Measurements from ENCODE around the gene XRCC5. TPM values are rescaled to one million over a fixed set of nuclear protein-coding genes. Genes with fewer than 3 reads are reported as not detected.

The XRCC5 gene
- total RNA-seq, 1 experiment from 2014 or later = 424 TPM

- Histone ChIP-seq H3K9me3 (ENCODE audit: control insufficient read depth in 1 of 2, insufficient read depth in 1 of 2, low read depth in 1 of 2, low read length in 2 of 2) (no peaks in the 10 kb centered on the region), H3K27me3 (ENCODE audit: insufficient read depth, low read length) (no peaks in the 10 kb centered on the region), H3K4me1 (ENCODE audit: control insufficient read depth in 1 of 2, insufficient read depth in 2 of 2, low read length in 2 of 2) (peaks cover 0 to 37% of the 10 kb centered on the region in 2 experiments; a peak in 2 of 4 replicates), H3K79me2 (ENCODE audit: insufficient read depth, low read length) (no peaks in the 10 kb centered on the region), H2AFZ (ENCODE audit: low read depth, low read length, poor library complexity, severe bottlenecking) (no peak overlapping the region), H3K27ac (ENCODE audit: low read depth, low read length) (no peak overlapping the region), H3K36me3 (ENCODE audit: control insufficient read depth in 1 of 2, insufficient read depth in 2 of 2, low read length in 2 of 2) (no peaks in the 10 kb centered on the region), H3K9me2 (ENCODE audit: insufficient read depth) (no peaks in the 10 kb centered on the region), H3K9ac (ENCODE audit: low read length) (peak overlapping the region; percentile 28; the same call in 1 of the 2 replicates), H4K20me1 (ENCODE audit: insufficient read depth) (no peaks in the 10 kb centered on the region), H3K4me2 (ENCODE audit: low read length) (peak overlapping the region; percentile 59), H3K4me3 (replicated peaks in 1 of 2; ENCODE audit: low read depth in 1 of 2, low read length in 2 of 2) (peak overlapping the region in 1 of 2 experiments; percentile 26; a peak in 3 of 4 replicates)
- ChIA-PET POLR2A (no interaction called here), CTCF (interaction anchor here (1.1 kb wide), 1 partner anchor 66 kb away, joined by 5 read pairs; no protein-coding TSS in a partner anchor), RAD21 (ENCODE audit: low non-redundant PET in 1 of 2, low total read pairs in 2 of 2, uncharacterized antibody in 2 of 2, unreplicated experiment in 2 of 2) (no interaction called here)
- DNase-seq (ENCODE audit: low read depth, low spot score) (no peak), ATAC-seq (peak; percentile 12; the same call in 1 of the 2 replicates)
- 0 out of 2 replicates have a peak, but pooled peaks have one; percentile 32 for TF ChIP-seq JUND (IDR thresholded peaks at IDR 0.05)
- TF ChIP-seq POLR2AphosphoS5 (IDR thresholded peaks at IDR 0.05; ENCODE audit: low read depth, low read length) = no peak
- TF ChIP-seq SP1 (IDR thresholded peaks at IDR 0.05; ENCODE audit: low read depth) = peak; percentile 27; the same call in 1 of the 2 replicates
- peak; percentile 37 for TF ChIP-seq FOSL1 (IDR thresholded peaks at IDR 0.05; ENCODE audit: low read depth)
- intact Hi-C loops (cut with micrococcal nuclease) = no loop called here
- BruUV-seq (replicated peaks) = no TSS peak
These were observed 108.1 kb downstream of the XRCC5 start for GRCh38 chr2:216216951-216217903.

- BruUV-seq (replicated peaks) = no TSS peak
- Histone ChIP-seq H3K9me2 (ENCODE audit: insufficient read depth) (no peaks in the 10 kb centered on the region), H2AFZ (ENCODE audit: low read depth, low read length, poor library complexity, severe bottlenecking) (no peak overlapping the region), H3K9me3 (ENCODE audit: control insufficient read depth in 1 of 2, insufficient read depth in 1 of 2, low read depth in 1 of 2, low read length in 2 of 2) (no peaks in the 10 kb centered on the region), H3K9ac (ENCODE audit: low read length) (peak overlapping the region; percentile 28; the same call in 1 of the 2 replicates), H3K36me3 (ENCODE audit: control insufficient read depth in 1 of 2, insufficient read depth in 2 of 2, low read length in 2 of 2) (no peaks in the 10 kb centered on the region), H3K4me3 (replicated peaks in 1 of 2; ENCODE audit: low read depth in 1 of 2, low read length in 2 of 2) (peak overlapping the region in 1 of 2 experiments; percentile 26; a peak in 3 of 4 replicates), H3K27me3 (ENCODE audit: insufficient read depth, low read length) (no peaks in the 10 kb centered on the region), H3K4me2 (ENCODE audit: low read length) (peak overlapping the region; percentile 59), H4K20me1 (ENCODE audit: insufficient read depth) (no peaks in the 10 kb centered on the region), H3K4me1 (ENCODE audit: control insufficient read depth in 1 of 2, insufficient read depth in 2 of 2, low read length in 2 of 2) (peaks cover 0 to 44% of the 10 kb centered on the region in 2 experiments; a peak in 2 of 4 replicates), H3K27ac (ENCODE audit: low read depth, low read length) (no peak overlapping the region), H3K79me2 (ENCODE audit: insufficient read depth, low read length) (no peaks in the 10 kb centered on the region)
- DNase-seq (ENCODE audit: low read depth, low spot score) (no peak), ATAC-seq (no peak)
- RAD21 ChIA-PET (ENCODE audit: low non-redundant PET in 1 of 2, low total read pairs in 2 of 2, uncharacterized antibody in 2 of 2, unreplicated experiment in 2 of 2) = no interaction called here
- intact Hi-C loops (cut with micrococcal nuclease) = no loop called here
- POLR2A ChIA-PET = no interaction called here
- CTCF ChIA-PET = interaction anchor here (1.1 kb wide), 1 partner anchor 66 kb away, joined by 5 read pairs; no protein-coding TSS in a partner anchor
- TF ChIP-seq ZBTB33 (IDR thresholded peaks at IDR 0.05; ENCODE audit: extremely low read depth, insufficient replicate concordance, low read length) (no peak), TCF7L2 (IDR thresholded peaks at IDR 0.05; ENCODE audit: borderline replicate concordance, extremely low read depth, insufficient read depth, insufficient read length) (no peak), ATF3 (IDR thresholded peaks at IDR 0.05) (no peak), YY1 (IDR thresholded peaks at IDR 0.05; ENCODE audit: extremely low read depth, insufficient replicate concordance, low read depth, low read length) (no peak), CEBPB (IDR thresholded peaks at IDR 0.05; ENCODE audit: low read depth) (no peak), REST (IDR thresholded peaks at IDR 0.05; ENCODE audit: low read depth) (no peak), SRF (IDR thresholded peaks at IDR 0.05; ENCODE audit: low read depth) (no peak)
These were observed 108.7 kb downstream of the XRCC5 start for GRCh38 chr2:216217904-216218260.

All from HCT116 (cell line).